Liver (tissue), 9 donors: Measurements from ENCODE around the gene LRTM1. TPM values are rescaled to one million over a fixed set of nuclear protein-coding genes. Genes with fewer than 3 reads are reported as not detected.

Experiments used
- DNase-seq: peaks from one replicate; pipeline ENCODE4 v3.0.0-alpha.2; 2017; ENCODE audit warnings: low spot score
- H3K27ac ChIP-seq, 2 donors: one replicate each; pipeline ENCODE4 v1.7.0; 2013; ENCODE audit warnings: inconsistent platforms in 2 of 2, low read length in 2 of 2, control low read depth in 1 of 2, low read depth in 1 of 2, mild to moderate bottlenecking in 1 of 2
- H3K27me3 ChIP-seq, 4 donors: one replicate each; pipeline versions ENCODE4 v1.6.1 to v1.7.0; 2013; ENCODE audit warnings: low read length in 3 of 4, inconsistent platforms in 1 of 4, mild to moderate bottlenecking in 1 of 4, moderate library complexity in 1 of 4; ENCODE audit not compliant: control insufficient read depth in 4 of 4, insufficient read depth in 4 of 4
- H3K36me3 ChIP-seq, 4 donors: one replicate each; pipeline versions ENCODE4 v1.6.1 to v1.7.0; 2013; ENCODE audit warnings: low read length in 3 of 4, mild to moderate bottlenecking in 3 of 4, low read depth in 1 of 4, moderate library complexity in 1 of 4; ENCODE audit not compliant: control insufficient read depth in 4 of 4, insufficient read depth in 3 of 4
- H3K4me1 ChIP-seq, 4 donors: one replicate each; pipeline versions ENCODE4 v1.6.1 to v1.7.0; 2013; ENCODE audit warnings: low read length in 3 of 4, mild to moderate bottlenecking in 3 of 4, moderate library complexity in 1 of 4; ENCODE audit not compliant: control insufficient read depth in 4 of 4, insufficient read depth in 4 of 4
- H3K4me3 ChIP-seq, 3 donors: one replicate each; pipeline versions ENCODE4 v1.6.1 to v1.7.0; 2013; ENCODE audit warnings: low read length in 3 of 3, control low read depth in 1 of 3, low read depth in 1 of 3, mild to moderate bottlenecking in 1 of 3
- H3K9ac ChIP-seq, 2 donors: one replicate each; pipeline ENCODE4 v1.7.0; 2013; ENCODE audit warnings: low read length in 2 of 2, mild to moderate bottlenecking in 2 of 2, moderate library complexity in 2 of 2, control low read depth in 1 of 2, low read depth in 1 of 2
- H3K9me3 ChIP-seq, 4 donors: one replicate each; pipeline versions ENCODE4 v1.6.1 to v1.7.0; 2013; ENCODE audit warnings: low read length in 3 of 4; ENCODE audit not compliant: control insufficient read depth in 4 of 4
- ATF3 ChIP-seq: IDR thresholded peaks from 2 replicates; pipeline ENCODE4 v1.6.1; 2016; ENCODE audit warnings: antibody characterized with exemption
- CTCF ChIP-seq: fragments of 150-350 bp; IDR thresholded peaks from 2 replicates; pipeline ENCODE4 v1.5.1; 2017; ENCODE audit warnings: improper control_type of control experiment, low read depth, low read length; ENCODE audit not compliant: missing input control
- EGR1 ChIP-seq, 2 donors: IDR thresholded peaks; 2 replicates each; pipeline ENCODE4 v1.6.1; 2016 to 2018; ENCODE audit warnings: antibody characterized with exemption in 2 of 2, low read depth in 2 of 2
- FOXA1 ChIP-seq: IDR thresholded peaks from 2 replicates; pipeline ENCODE4 v1.6.1; 2016; ENCODE audit warnings: antibody characterized with exemption
- FOXA2 ChIP-seq: IDR thresholded peaks from 2 replicates; pipeline ENCODE4 v1.6.1; 2016; ENCODE audit warnings: antibody characterized with exemption
- GABPA ChIP-seq, 2 donors: IDR thresholded peaks in 1 of 2; conservative IDR thresholded peaks in 1 of 2; 2 replicates each; pipeline ENCODE4 v1.6.1; 2016; ENCODE audit warnings: antibody characterized with exemption in 2 of 2, mild to moderate bottlenecking in 1 of 2, moderate library complexity in 1 of 2
- HNF4A ChIP-seq, 2 donors: conservative IDR thresholded peaks; 2 replicates each; pipeline ENCODE4 v1.6.1; 2016; ENCODE audit warnings: antibody characterized with exemption in 2 of 2, mild to moderate bottlenecking in 2 of 2
- HNF4G ChIP-seq: IDR thresholded peaks from 2 replicates; pipeline ENCODE4 v1.6.1; 2016; ENCODE audit warnings: antibody characterized with exemption
- JUND ChIP-seq, 2 donors: IDR thresholded peaks; 2 replicates each; pipeline ENCODE4 v1.6.1; 2016; ENCODE audit warnings: antibody characterized with exemption in 2 of 2
- MAX ChIP-seq: IDR thresholded peaks from 2 replicates; pipeline ENCODE4 v1.6.1; 2016; ENCODE audit warnings: antibody characterized with exemption
- NR2F2 ChIP-seq: IDR thresholded peaks from 2 replicates; pipeline ENCODE4 v1.6.1; 2016; ENCODE audit warnings: antibody characterized with exemption
- RAD21 ChIP-seq, 2 donors: IDR thresholded peaks; 2 replicates each; pipeline ENCODE4 v1.6.1; 2016; ENCODE audit warnings: antibody characterized with exemption in 2 of 2, mild to moderate bottlenecking in 2 of 2
- REST ChIP-seq: IDR thresholded peaks from 2 replicates; pipeline ENCODE4 v1.6.1; 2016; ENCODE audit warnings: antibody characterized with exemption, mild to moderate bottlenecking
- RXRA ChIP-seq, 2 donors: IDR thresholded peaks; 2 replicates each; pipeline ENCODE4 v1.6.1; 2017 to 2018; ENCODE audit warnings: antibody characterized with exemption in 2 of 2, mild to moderate bottlenecking in 1 of 2
- SP1 ChIP-seq: IDR thresholded peaks from 2 replicates; pipeline ENCODE4 v1.6.1; 2018; ENCODE audit warnings: antibody characterized with exemption, mild to moderate bottlenecking
- TAF1 ChIP-seq: conservative IDR thresholded peaks from 2 replicates; pipeline ENCODE4 v1.6.1; 2016; ENCODE audit warnings: antibody characterized with exemption, mild to moderate bottlenecking
- YY1 ChIP-seq: IDR thresholded peaks from 2 replicates; pipeline ENCODE4 v1.6.1; 2016; ENCODE audit warnings: antibody characterized with exemption, mild to moderate bottlenecking
- ZBTB33 ChIP-seq: IDR thresholded peaks from 2 replicates; pipeline ENCODE4 v1.6.1; 2016; ENCODE audit warnings: antibody characterized with exemption
- WGBS: extraction: QIAGEN DNeasy Blood & Tissue Kit; methylation state at CpG from one replicate; pipeline ENCODE4 v1.1.7; 2013; 5-methylcytosine and 5-hydroxymethylcytosine counted together
- polyA plus RNA-seq, 2 donors: library from polyadenylated mRNA; stranded (reverse) in 1 of 2; unstranded in 1 of 2; fragments of 200-250 nt in 1 of 2; fragments of >200 nt in 1 of 2; fragmentation: Nextera tagmentation in 1 of 2; extraction: Ambion mirVana in 1 of 2; gene quantifications; one replicate each; pipeline versions ENCODE4 v1.2.1 to v1.2.3, GENCODE V29; 2013 to 2015
- total RNA-seq, 2 donors: library from RNA; depleted of rRNA; stranded (reverse); fragments of >200 nt; gene quantifications; one replicate each; pipeline ENCODE4 v1.2.3, GENCODE V29; 2014
- donor health status: healthy.
- donor health status: healthy.
- donor health status: healthy.
- donor health status: healthy.
- donor health status: healthy.

The LRTM1 gene
- total and polyA plus RNA-seq, 4 donors: not detected

- Histone ChIP-seq H3K27ac (no peak overlapping the region), H3K4me1 (no peaks in the 10 kb centered on the region), H3K4me3 (no peak overlapping the region), H3K27me3 (peaks cover 0 to 10% (median 0%) of the 10 kb centered on the region in 4 donors), H3K9me3 (peaks cover 0 to 1% (median 0%) of the 10 kb centered on the region in 4 donors), H3K9ac (no peak overlapping the region), H3K36me3 (no peaks in the 10 kb centered on the region)
- WGBS: 76% methylated on average over 7 of the region's 7 CpGs
- DNase-seq: no peak
- no peak for TF ChIP-seq MAX
- no peak for TF ChIP-seq RXRA (IDR thresholded peaks at IDR 0.05)
- no peak for TF ChIP-seq HNF4G
- no peak for TF ChIP-seq RAD21 (IDR thresholded peaks at IDR 0.05)
- TF ChIP-seq ATF3: no peak
- TF ChIP-seq SP1: no peak
- no peak for TF ChIP-seq NR2F2
- no peak for TF ChIP-seq REST
- no peak for TF ChIP-seq HNF4A (conservative IDR thresholded peaks at IDR 0.05)
- TF ChIP-seq FOXA1: no peak
- no peak for TF ChIP-seq GABPA (IDR thresholded peaks at IDR 0.05 in 1 of 2, conservative IDR thresholded peaks at IDR 0.05 in 1 of 2)
- no peak for TF ChIP-seq YY1
- TF ChIP-seq FOXA2: no peak
- no peak for TF ChIP-seq JUND (IDR thresholded peaks at IDR 0.05)
- TF ChIP-seq CTCF: no peak
- TF ChIP-seq EGR1 (IDR thresholded peaks at IDR 0.05; ENCODE audit: low read depth in 2 of 2): no peak
- no peak for TF ChIP-seq ZBTB33
- no peak for TF ChIP-seq TAF1
Observed at GRCh38 chr3:54874816-54875556, 52.9 kb downstream of the LRTM1 start.
